ACC112 (cell line): ENCODE data around the gene RGS1.

Experiments
- H2AFZ ChIP-seq: fragments of 200-600 bp; sonication (generic); one replicate; pipeline ENCODE4 v1.6.0; 2017; ENCODE audit warnings: antibody characterized with exemption, low read length; ENCODE audit not compliant: unreplicated experiment
- H3K27ac ChIP-seq: fragments of 200-600 bp; sonication (generic); 2 replicates; pipeline ENCODE4 v1.5.1; 2014; ENCODE audit warnings: low read depth, mild to moderate bottlenecking, antibody characterized with exemption, low read length, moderate library complexity
- H3K27me3 ChIP-seq: fragments of 200-600 bp; sonication (generic); 2 replicates; pipeline ENCODE4 v1.6.1; 2014; ENCODE audit warnings: mild to moderate bottlenecking, antibody characterized with exemption, low read length, moderate library complexity, mixed read lengths; ENCODE audit not compliant: insufficient read depth
- H3K36me3 ChIP-seq: fragments of 200-600 bp; sonication (generic); 2 replicates; pipeline ENCODE4 v1.6.1; 2016; ENCODE audit warnings: mild to moderate bottlenecking, antibody characterized with exemption, low read length, moderate library complexity, mixed read lengths; ENCODE audit not compliant: insufficient read depth
- H3K4me1 ChIP-seq: fragments of 200-600 bp; sonication (generic); one replicate; pipeline ENCODE4 v1.6.1; 2016; ENCODE audit warnings: low read length, mixed read lengths; ENCODE audit not compliant: insufficient read depth, unreplicated experiment, control insufficient read depth
- H3K4me3 ChIP-seq: fragments of 200-600 bp; sonication (generic); 2 replicates; pipeline ENCODE4 v1.5.1; 2014; ENCODE audit warnings: mild to moderate bottlenecking, low read depth, low read length
- H3K79me2 ChIP-seq: fragments of 200-600 bp; sonication (generic); one replicate; pipeline ENCODE4 v1.6.0; 2016; ENCODE audit warnings: low read length; ENCODE audit not compliant: control insufficient read depth, unreplicated experiment, insufficient read depth

Gene RGS1

DNA sequence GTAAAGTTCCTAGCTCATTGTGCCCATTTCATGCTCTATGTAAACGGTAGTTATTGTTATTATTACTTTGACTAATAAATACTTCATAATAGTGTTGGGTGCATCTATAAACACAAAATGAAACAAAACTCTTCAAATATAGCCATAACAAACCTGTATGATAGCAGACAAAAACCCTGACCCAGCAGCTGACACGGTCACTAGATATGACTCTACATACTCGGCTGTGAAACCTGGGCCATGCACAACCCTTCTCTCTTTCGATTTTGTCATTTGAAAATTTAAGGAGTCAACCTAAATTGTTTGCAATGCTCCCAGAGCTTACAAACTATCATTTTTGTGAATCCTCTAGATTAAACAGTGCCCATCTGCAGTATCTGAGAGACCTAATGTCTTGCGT, 52.3 kb downstream of the RGS1 start:
- no peaks in the 10 kb centered on the region for H3K79me2 ChIP-seq
- H3K27me3 ChIP-seq = no peaks in the 10 kb centered on the region
- H3K4me3 ChIP-seq = no peak overlapping the region
- no peaks in the 10 kb centered on the region for H3K4me1 ChIP-seq
- H3K36me3 ChIP-seq = no peaks in the 10 kb centered on the region
- no peak overlapping the region for H2AFZ ChIP-seq
- H3K27ac ChIP-seq = no peak overlapping the region

GRCh38 chr1:192628396-192629057, 53.0 kb downstream of the RGS1 start:
- Histone ChIP-seq H3K27ac (no peak overlapping the region), H3K36me3 (no peaks in the 10 kb centered on the region), H3K4me3 (no peak overlapping the region), H3K79me2 (no peaks in the 10 kb centered on the region), H3K27me3 (no peaks in the 10 kb centered on the region), H2AFZ (no peak overlapping the region), H3K4me1 (no peaks in the 10 kb centered on the region)

GRCh38 chr1:192629612-192630011, 54.0 kb downstream of the RGS1 start:
- Histone ChIP-seq H3K4me1 (no peaks in the 10 kb centered on the region), H3K27me3 (no peaks in the 10 kb centered on the region), H3K36me3 (no peaks in the 10 kb centered on the region), H3K4me3 (no peak overlapping the region), H3K27ac (no peak overlapping the region), H2AFZ (no peak overlapping the region), H3K79me2 (no peaks in the 10 kb centered on the region)
